ENCODE measurements around the gene LSAMP. TPM values are rescaled to one million over a fixed set of nuclear protein-coding genes. Genes with fewer than 3 reads are reported as not detected.

LSAMP gene
- total RNA-seq, 1 donor from 2014 or later, result 30.1 TPM

DNA sequence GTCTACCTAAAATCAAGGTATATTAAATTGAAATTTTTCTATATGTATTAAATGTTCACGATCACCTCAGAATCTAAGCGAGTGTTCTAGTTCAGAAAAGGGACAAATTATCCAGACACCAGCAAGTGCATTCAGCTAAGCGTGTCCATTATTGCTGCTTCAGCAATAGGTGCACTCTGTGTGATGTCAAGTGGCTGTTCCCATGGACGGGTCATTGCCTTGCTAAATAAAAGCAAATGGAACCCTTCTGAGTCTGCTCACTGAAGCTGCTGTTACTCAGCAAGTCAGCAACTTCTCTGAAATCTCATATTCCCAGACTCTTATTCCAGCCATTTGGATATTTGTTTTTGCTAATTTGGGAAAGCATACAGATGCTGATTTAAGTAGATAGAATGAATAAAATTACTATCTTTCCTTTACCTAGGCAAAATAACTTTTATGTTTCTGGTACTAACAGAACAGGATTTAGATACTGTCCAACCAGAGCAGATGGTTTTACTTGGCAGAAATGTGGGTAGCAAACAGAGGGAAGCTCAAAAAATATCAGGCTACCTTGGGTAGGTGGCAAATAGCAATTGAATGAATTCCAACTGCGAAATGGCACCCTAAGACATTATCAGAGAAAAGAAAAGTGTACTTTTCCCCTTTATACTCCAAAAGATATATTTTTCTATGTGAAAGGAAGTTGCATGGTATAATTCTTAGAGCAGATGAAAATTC is 415.0 kb downstream of the LSAMP start:
- no peak overlapping the region for H3K27ac Mint-ChIP-seq
- peaks cover 13% of the 10 kb centered on the region for H3K4me1 Mint-ChIP-seq
- no peaks in the 10 kb centered on the region for H3K36me3 Mint-ChIP-seq
- H3K4me3 Mint-ChIP-seq, result no peak overlapping the region
- H3K9me3 Mint-ChIP-seq, result no peaks in the 10 kb centered on the region
- peaks cover 6% of the 10 kb centered on the region for H3K27me3 Mint-ChIP-seq (ENCODE audit: low read depth)
- TF ChIP-seq, protein P1, sequence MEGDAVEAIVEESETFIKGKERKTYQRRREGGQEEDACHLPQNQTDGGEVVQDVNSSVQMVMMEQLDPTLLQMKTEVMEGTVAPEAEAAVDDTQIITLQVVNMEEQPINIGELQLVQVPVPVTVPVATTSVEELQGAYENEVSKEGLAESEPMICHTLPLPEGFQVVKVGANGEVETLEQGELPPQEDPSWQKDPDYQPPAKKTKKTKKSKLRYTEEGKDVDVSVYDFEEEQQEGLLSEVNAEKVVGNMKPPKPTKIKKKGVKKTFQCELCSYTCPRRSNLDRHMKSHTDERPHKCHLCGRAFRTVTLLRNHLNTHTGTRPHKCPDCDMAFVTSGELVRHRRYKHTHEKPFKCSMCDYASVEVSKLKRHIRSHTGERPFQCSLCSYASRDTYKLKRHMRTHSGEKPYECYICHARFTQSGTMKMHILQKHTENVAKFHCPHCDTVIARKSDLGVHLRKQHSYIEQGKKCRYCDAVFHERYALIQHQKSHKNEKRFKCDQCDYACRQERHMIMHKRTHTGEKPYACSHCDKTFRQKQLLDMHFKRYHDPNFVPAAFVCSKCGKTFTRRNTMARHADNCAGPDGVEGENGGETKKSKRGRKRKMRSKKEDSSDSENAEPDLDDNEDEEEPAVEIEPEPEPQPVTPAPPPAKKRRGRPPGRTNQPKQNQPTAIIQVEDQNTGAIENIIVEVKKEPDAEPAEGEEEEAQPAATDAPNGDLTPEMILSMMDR (IDR thresholded peaks at IDR 0.05; ENCODE audit: unreplicated experiment), result no peak
- DNase-seq (ENCODE audit: low spot score in 2 of 2, unreplicated experiment in 2 of 2), result no peak

DNA sequence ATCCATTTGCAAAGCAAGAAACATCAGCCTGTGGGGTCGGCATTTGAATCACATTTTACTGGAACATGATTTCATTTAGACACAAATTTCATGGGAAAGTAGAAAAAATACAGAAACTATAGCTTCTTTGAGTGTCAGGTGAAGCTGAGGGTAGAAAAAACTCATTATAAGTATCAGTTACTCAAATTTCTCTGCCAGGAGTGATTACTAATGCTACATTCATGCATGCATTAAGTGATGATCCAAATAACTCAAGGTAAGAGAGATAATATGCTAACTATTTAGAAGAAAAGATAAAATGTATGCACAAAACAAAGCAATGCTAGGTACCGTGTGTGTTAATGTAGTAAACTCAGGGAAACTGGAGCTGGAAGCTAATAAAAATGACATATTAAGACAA is 416.0 kb downstream of the LSAMP start:
- H3K36me3 Mint-ChIP-seq, result no peaks in the 10 kb centered on the region
- no peak for DNase-seq (ENCODE audit: low spot score in 2 of 2, unreplicated experiment in 2 of 2)
- TF ChIP-seq, protein P1 (IDR thresholded peaks at IDR 0.05; ENCODE audit: unreplicated experiment), result no peak
- peaks cover 6% of the 10 kb centered on the region for H3K27me3 Mint-ChIP-seq (ENCODE audit: low read depth)
- no peak overlapping the region for H3K27ac Mint-ChIP-seq
- H3K4me3 Mint-ChIP-seq, result no peak overlapping the region
- H3K4me1 Mint-ChIP-seq, result peaks cover 7% of the 10 kb centered on the region
- no peaks in the 10 kb centered on the region for H3K9me3 Mint-ChIP-seq

DNA sequence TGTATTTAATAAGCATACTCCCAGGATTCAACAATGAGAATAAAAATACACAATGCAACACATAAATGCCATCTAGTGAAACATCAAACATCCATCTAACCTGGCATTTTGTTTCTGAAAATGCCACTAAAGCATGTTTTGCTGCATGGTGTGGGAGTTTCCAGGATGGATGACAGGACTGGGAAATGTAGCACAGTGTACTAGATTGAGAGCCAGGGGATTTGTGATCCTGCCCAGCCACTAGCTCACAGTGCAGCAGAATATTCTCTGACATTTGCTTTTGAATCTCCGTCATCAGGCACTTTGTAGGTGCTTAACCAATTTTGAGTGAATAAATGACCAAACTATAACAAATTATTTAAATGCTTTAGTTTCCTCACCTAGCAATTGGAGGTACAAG is 417.1 kb downstream of the LSAMP start:
- Mint-ChIP-seq H3K4me1 (peaks cover 7% of the 10 kb centered on the region), H3K36me3 (no peaks in the 10 kb centered on the region), H3K27me3 (ENCODE audit: low read depth) (peaks cover 6% of the 10 kb centered on the region), H3K27ac (no peak overlapping the region), H3K4me3 (no peak overlapping the region), H3K9me3 (no peaks in the 10 kb centered on the region)
- DNase-seq (ENCODE audit: low spot score in 2 of 2, unreplicated experiment in 2 of 2), result no peak
- TF ChIP-seq, protein P1 (IDR thresholded peaks at IDR 0.05; ENCODE audit: unreplicated experiment), result no peak

DNA sequence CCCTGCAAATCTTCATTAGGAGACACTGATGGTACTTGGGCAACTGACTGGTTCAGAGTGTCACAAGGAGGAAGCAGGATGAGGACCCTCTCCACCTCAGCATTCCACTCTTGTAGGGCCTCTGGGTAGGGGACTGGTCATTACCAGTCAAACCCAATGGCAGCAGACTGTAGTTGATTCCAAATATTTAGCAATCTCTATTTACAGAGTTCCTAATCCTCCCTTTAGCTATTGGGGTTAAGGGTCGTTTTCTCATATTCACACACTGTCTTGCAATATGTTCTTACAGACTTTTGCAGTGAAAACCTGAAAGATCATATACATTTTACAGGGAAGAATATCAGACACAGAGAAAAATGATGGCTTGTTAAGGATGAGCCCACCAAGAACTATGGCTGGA is 424.3 kb downstream of the LSAMP start:
- no peak overlapping the region for H3K27ac Mint-ChIP-seq
- TF ChIP-seq, protein P1 (IDR thresholded peaks at IDR 0.05; ENCODE audit: unreplicated experiment), result no peak
- H3K4me3 Mint-ChIP-seq, result no peak overlapping the region
- no peaks in the 10 kb centered on the region for H3K4me1 Mint-ChIP-seq
- no peaks in the 10 kb centered on the region for H3K36me3 Mint-ChIP-seq
- no peaks in the 10 kb centered on the region for H3K9me3 Mint-ChIP-seq
- DNase-seq (ENCODE audit: low spot score in 2 of 2, unreplicated experiment in 2 of 2), result no peak
- H3K27me3 Mint-ChIP-seq (ENCODE audit: low read depth), result no peaks in the 10 kb centered on the region

DNA sequence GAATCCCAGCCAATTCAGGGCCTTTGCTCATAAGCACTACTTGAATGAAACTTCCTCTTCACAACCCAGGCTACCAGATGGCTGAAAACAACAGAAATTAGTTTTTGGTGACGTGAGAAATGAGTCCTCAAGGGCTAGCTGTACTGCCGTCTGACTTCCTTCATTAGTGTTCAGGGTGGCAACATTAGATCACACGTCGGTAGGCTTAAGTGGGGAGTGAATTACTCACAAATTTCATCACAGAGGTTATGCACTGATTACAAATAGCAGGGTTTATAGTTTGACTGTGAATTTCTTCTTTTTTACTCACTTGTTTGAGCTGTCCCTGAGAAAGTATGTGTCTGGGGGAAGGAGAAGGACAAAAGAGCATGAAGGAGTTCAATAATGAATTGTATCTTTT is 424.8 kb downstream of the LSAMP start:
- TF ChIP-seq, protein P1 (IDR thresholded peaks at IDR 0.05; ENCODE audit: unreplicated experiment), result no peak
- no peak for DNase-seq (ENCODE audit: low spot score in 2 of 2, unreplicated experiment in 2 of 2)
- Mint-ChIP-seq H3K4me3 (no peak overlapping the region), H3K36me3 (no peaks in the 10 kb centered on the region), H3K4me1 (no peaks in the 10 kb centered on the region), H3K27me3 (ENCODE audit: low read depth) (no peaks in the 10 kb centered on the region), H3K27ac (no peak overlapping the region), H3K9me3 (no peaks in the 10 kb centered on the region)
